Activated CD8-positive, alpha-beta T cell treated with anti-CD3 and anti-CD28 coated beads, Interleukin-2, amount 10 ng/mL, durations not matched to agents 7 days and 5 days (primary cell): Measurements from ENCODE around the gene CSTB. TPM values are rescaled to one million over a fixed set of nuclear protein-coding genes. Genes with fewer than 3 reads are reported as not detected.
"Not testable (repeated sequence)": the region's sequence is repeated elsewhere in the genome, so short reads cannot be mapped to it uniquely, and the experiment has no call there.

ENCODE experiments used
- ATAC-seq: fragments of 150-1000 bp; cut with Tn5 transposase; one replicate; pipeline ENCODE4 v1.10.0; 2021; ENCODE audit warnings: moderate library complexity
- CTCF ChIA-PET: fragments of 350-600 bp; sonication (Branson Sonifier 250); formaldehyde crosslinking; loops from one replicate; lab custom pipeline; 2021; ENCODE audit warnings: antibody characterized with exemption; lab: Charles Lee
- POLR2A ChIA-PET: fragments of 350-600 bp; sonication (Branson Sonifier 250); formaldehyde crosslinking; loops from one replicate; lab custom pipeline; 2021; ENCODE audit warnings: antibody characterized with exemption; lab: Charles Lee
- DNase-seq: peaks from one replicate; pipeline ENCODE4 v3.0.0-alpha.2; 2020
- H3K27ac Mint-ChIP-seq: one replicate; pipeline ENCODE4 v1.8.0; 2021; ENCODE audit warnings: mild to moderate bottlenecking, mixed read lengths
- H3K27me3 Mint-ChIP-seq: one replicate; pipeline ENCODE4 v1.8.0; 2021; ENCODE audit warnings: low read depth, mixed read lengths
- H3K36me3 Mint-ChIP-seq: one replicate; pipeline ENCODE4 v1.8.0; 2021; ENCODE audit warnings: low read depth, mixed read lengths
- H3K4me1 Mint-ChIP-seq: one replicate; pipeline ENCODE4 v1.8.0; 2021; ENCODE audit warnings: low read depth, mixed read lengths
- H3K4me3 Mint-ChIP-seq: one replicate; pipeline ENCODE4 v1.8.0; 2021; ENCODE audit warnings: mild to moderate bottlenecking, mixed read lengths
- H3K9me3 Mint-ChIP-seq: one replicate; pipeline ENCODE4 v1.8.0; 2022; ENCODE audit warnings: mixed read lengths; ENCODE audit not compliant: insufficient read depth
- total RNA-seq, 2 experiments: library from RNA; stranded (reverse); gene quantifications; one replicate each; pipeline ENCODE4 v1.2.3, GENCODE V29; 2021

CSTB gene
- total RNA-seq, result 10 to 100 TPM; 50.2 to 54.4 TPM

- peaks cover 32% of the 10 kb centered on the region for H3K36me3 Mint-ChIP-seq
- DNase-seq, result peak; percentile 85
- POLR2A ChIA-PET, result no interaction called here
Measured at GRCh38 chr21:43775795-43776430, at the start of gene CSTB. Gene CSTB (minus strand): TSS chr21:43776308. CDS start chr21:43776269, 39 bp downstream.

GRCh38 chr21:43825242-43825935 lies 49.3 kb upstream of the CSTB start:
- H3K27ac Mint-ChIP-seq, result no peak overlapping the region
- DNase-seq (no peak), ATAC-seq (no peak)
- H3K9me3 Mint-ChIP-seq, result no peaks in the 10 kb centered on the region
- ChIA-PET CTCF (interaction anchor here (1.1 to 1.9 kb wide), 4 partner anchors 12 to 150 kb away, joined by 3 to 4 read pairs (median 4); no protein-coding TSS in a partner anchor), POLR2A (no interaction called here)
- H3K4me3 Mint-ChIP-seq, result no peak overlapping the region
- no peaks in the 10 kb centered on the region for H3K27me3 Mint-ChIP-seq
- no peaks in the 10 kb centered on the region for H3K4me1 Mint-ChIP-seq
- H3K36me3 Mint-ChIP-seq, result no peaks in the 10 kb centered on the region

More at GRCh38 chr21:43775795-43776430, at the start of gene CSTB:
- H3K27me3 Mint-ChIP-seq, result no peaks in the 10 kb centered on the region
- CTCF ChIA-PET, result no interaction called here
- peak within 1 kb of the TSS; percentile 82 for H3K27ac Mint-ChIP-seq
- peak; percentile 85 for ATAC-seq
- no peaks in the 10 kb centered on the region for H3K9me3 Mint-ChIP-seq
- peaks cover 59% of the 10 kb centered on the region for H3K4me1 Mint-ChIP-seq
- peak within 1 kb of the TSS; percentile 94 for H3K4me3 Mint-ChIP-seq

DNA sequence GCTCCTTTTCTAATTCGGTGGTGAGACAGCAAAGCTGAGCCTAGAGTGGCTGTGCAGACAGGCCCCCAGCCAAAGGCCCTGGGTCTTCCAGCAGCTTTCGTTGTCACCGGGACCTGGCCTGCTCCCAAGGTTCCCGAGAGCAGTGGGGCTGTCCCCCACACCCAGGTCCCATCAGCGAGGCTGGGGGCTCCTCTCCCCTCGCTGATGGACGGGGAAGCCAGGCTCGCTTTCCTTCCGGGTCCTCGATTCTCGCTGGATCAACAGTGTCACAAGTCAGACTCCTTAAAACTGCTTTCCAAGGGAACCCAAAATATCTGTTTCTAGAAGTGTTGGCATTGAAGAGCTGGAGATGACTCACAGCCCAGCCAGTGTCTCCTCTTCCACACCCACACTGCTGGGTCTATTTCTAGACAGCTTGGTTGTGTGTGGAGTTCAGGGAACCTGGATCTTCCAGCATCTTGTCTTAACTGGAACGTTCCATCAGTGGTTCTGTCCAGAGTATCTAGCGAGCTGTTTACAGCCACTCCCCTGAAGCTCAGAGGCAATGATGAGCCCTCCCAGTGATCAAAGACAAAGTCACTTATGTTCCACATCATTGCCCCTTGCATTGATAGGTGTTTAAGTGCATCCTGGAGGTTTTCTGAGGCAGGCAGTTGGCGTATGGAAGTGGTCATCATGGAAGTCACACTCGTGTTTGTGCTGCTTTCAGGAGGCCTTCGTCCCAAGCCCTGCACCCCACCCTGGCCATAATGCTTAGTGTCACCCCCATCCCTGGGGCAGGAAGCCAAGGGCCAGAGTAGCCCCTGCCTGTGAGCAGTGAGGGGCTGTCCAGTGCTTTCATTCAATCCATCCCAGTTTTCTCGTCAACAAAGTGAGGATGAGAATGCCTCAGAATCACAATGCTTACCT lies 48.5 kb upstream of the CSTB start:
- H3K27me3 Mint-ChIP-seq, result no peaks in the 10 kb centered on the region
- no peak for ATAC-seq
- no peaks in the 10 kb centered on the region for H3K9me3 Mint-ChIP-seq
- no peaks in the 10 kb centered on the region for H3K4me1 Mint-ChIP-seq
- no peaks in the 10 kb centered on the region for H3K36me3 Mint-ChIP-seq
- DNase-seq, result no peak
- no peak overlapping the region for H3K27ac Mint-ChIP-seq
- ChIA-PET CTCF (interaction anchor here (1.0 to 1.9 kb wide), 7 partner anchors 13 to 151 kb away, joined by 3 to 7 read pairs (median 4); no protein-coding TSS in a partner anchor), POLR2A (no interaction called here)
- H3K4me3 Mint-ChIP-seq, result no peak overlapping the region

DNA sequence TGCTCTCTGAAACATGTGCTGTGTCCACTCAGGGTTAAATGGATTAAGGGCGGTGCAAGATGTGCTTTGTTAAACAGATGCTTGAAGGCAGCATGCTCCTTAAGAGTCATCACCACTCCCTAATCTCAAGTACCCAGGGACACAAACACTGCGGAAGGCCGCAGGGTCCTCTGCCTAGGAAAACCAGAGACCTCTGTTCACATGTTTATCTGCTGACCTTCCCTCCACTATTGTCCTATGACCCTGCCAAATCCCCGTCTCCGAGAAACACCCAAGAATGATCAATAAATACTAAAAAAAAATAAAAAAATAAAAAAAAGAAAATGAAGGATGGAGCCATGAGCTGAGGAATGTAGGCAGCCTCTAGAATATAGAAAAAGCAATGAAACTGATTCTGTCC lies 46.6 kb upstream of the CSTB start:
- H3K4me3 Mint-ChIP-seq, H3K9me3 Mint-ChIP-seq, H3K36me3 Mint-ChIP-seq, H3K27me3 Mint-ChIP-seq, POLR2A ChIA-PET, ATAC-seq, DNase-seq, H3K4me1 Mint-ChIP-seq, H3K27ac Mint-ChIP-seq: not testable (repeated sequence)
- CTCF ChIA-PET, result interaction anchor here (1.2 kb wide), 1 partner anchor 116 kb away, joined by 7 read pairs; no protein-coding TSS in a partner anchor

GRCh38 chr21:43822166-43822565 lies 46.1 kb upstream of the CSTB start:
- H3K9me3 Mint-ChIP-seq, H3K27ac Mint-ChIP-seq, ATAC-seq, H3K36me3 Mint-ChIP-seq, DNase-seq, H3K4me3 Mint-ChIP-seq, H3K27me3 Mint-ChIP-seq, H3K4me1 Mint-ChIP-seq, POLR2A ChIA-PET, CTCF ChIA-PET: not testable (repeated sequence)

- H3K9me3 Mint-ChIP-seq, result peaks cover 5% of the 10 kb centered on the region
- DNase-seq, result no peak
- H3K27ac Mint-ChIP-seq, result no peak overlapping the region
- H3K4me1 Mint-ChIP-seq, result peaks cover 4% of the 10 kb centered on the region
- H3K27me3 Mint-ChIP-seq, result no peaks in the 10 kb centered on the region
- POLR2A ChIA-PET, result no interaction called here
- ATAC-seq, result no peak
- H3K36me3 Mint-ChIP-seq, result no peaks in the 10 kb centered on the region
- CTCF ChIA-PET, result no interaction called here
- H3K4me3 Mint-ChIP-seq, result no peak overlapping the region
Measured at GRCh38 chr21:43820466-43820865, 44.4 kb upstream of the CSTB start.

- Mint-ChIP-seq H3K27ac (no peak overlapping the region), H3K9me3 (peaks cover 5% of the 10 kb centered on the region), H3K4me1 (peaks cover 4% of the 10 kb centered on the region), H3K27me3 (no peaks in the 10 kb centered on the region), H3K36me3 (no peaks in the 10 kb centered on the region), H3K4me3 (no peak overlapping the region)
- DNase-seq (no peak), ATAC-seq (no peak)
- POLR2A ChIA-PET, result no interaction called here
- CTCF ChIA-PET, result interaction anchor here (1.0 to 1.4 kb wide), 2 partner anchors 44 to 122 kb away, joined by 3 read pairs; no protein-coding TSS in a partner anchor
Measured at GRCh38 chr21:43819511-43820405, 43.6 kb upstream of the CSTB start.

GRCh38 chr21:43818685-43819084 lies 42.6 kb upstream of the CSTB start:
- no peak for DNase-seq
- Mint-ChIP-seq H3K4me3 (no peak overlapping the region), H3K36me3 (no peaks in the 10 kb centered on the region), H3K27ac (no peak overlapping the region), H3K27me3 (no peaks in the 10 kb centered on the region), H3K4me1 (peaks cover 4% of the 10 kb centered on the region), H3K9me3 (peaks cover 5% of the 10 kb centered on the region)
- no peak for ATAC-seq
- ChIA-PET CTCF (interaction anchor here (0.9 to 1.4 kb wide), 5 partner anchors 10 to 123 kb away, joined by 3 to 4 read pairs (median 3); partner anchors contain the start of gene RRP1), POLR2A (no interaction called here)

DNA sequence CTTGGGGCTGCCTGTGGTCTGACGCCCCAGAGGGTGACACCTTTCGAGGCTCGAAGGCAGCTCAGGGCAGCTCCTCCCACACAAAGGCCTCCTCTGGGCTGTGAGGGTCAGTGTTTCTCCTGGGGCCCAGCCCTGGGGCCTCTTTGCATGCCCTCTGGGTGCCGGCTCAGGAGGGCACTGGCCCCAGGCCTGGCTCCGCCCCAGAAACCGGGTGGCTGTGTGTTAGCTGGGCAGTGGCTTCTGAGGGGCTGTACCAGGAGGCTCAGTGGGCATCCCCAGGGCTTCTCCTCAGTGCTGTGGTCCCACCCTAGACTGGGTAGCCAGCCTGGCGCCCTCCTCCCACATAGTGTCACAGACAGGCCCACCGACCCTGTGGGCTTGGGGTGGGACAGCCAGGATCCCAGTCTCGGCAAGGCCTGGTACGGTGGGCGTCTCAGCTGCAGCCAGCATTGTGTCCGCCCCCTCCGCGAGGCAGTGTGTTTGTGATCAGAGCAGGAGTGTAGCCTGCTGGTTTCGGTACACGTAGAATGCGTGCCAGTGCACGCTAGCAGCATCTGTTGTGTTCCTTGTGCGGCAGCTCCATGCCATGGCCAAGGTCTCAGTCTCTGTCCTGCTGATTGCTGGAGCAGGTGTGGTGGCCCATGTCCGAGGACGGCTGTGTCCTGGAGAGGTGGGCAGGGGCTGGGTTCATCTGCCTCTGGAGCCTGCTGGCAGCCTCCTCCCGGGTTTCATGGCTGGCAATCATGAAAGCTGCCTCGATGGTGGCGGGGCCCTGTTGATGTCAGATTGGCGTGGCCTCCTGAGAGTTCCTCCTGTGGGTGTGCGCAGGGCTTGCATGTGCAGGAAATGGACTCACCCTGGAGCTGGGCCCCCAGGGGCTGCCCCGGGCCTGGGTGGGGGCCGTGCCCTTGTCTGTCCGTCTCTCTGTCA lies 41.3 kb upstream of the CSTB start:
- H3K4me3 Mint-ChIP-seq, result no peak overlapping the region
- no peaks in the 10 kb centered on the region for H3K36me3 Mint-ChIP-seq
- H3K9me3 Mint-ChIP-seq, result peaks cover 5% of the 10 kb centered on the region
- POLR2A ChIA-PET, result no interaction called here
- no peak for ATAC-seq
- peaks cover 6% of the 10 kb centered on the region for H3K4me1 Mint-ChIP-seq
- CTCF ChIA-PET, result interaction anchor here (0.9 to 1.3 kb wide), 2 partner anchors 11 to 28 kb away, joined by 3 to 4 read pairs; partner anchors contain the start of gene RRP1
- no peak for DNase-seq
- no peaks in the 10 kb centered on the region for H3K27me3 Mint-ChIP-seq
- H3K27ac Mint-ChIP-seq, result no peak overlapping the region

GRCh38 chr21:43816611-43817071 lies 40.5 kb upstream of the CSTB start:
- CTCF ChIA-PET, result interaction anchor here (1.2 kb wide), 1 partner anchor 159 kb away, joined by 5 read pairs; no protein-coding TSS in a partner anchor
- ATAC-seq (no peak), DNase-seq (no peak)
- Mint-ChIP-seq H3K36me3 (no peaks in the 10 kb centered on the region), H3K4me3 (no peak overlapping the region), H3K27me3 (no peaks in the 10 kb centered on the region), H3K4me1 (peaks cover 7% of the 10 kb centered on the region), H3K9me3 (peaks cover 5% of the 10 kb centered on the region), H3K27ac (no peak overlapping the region)
- POLR2A ChIA-PET, result no interaction called here
